SU-DHL-6 (cell line): Measurements from ENCODE around the gene WWC1.

ENCODE experiments used
- EZH2phosphoT487 ChIP-seq: fragments of 200-600 bp; sonication (generic), shearing (Covaris generic); conservative IDR thresholded peaks from 2 replicates; pipeline ENCODE4 v1.6.1; 2018; ENCODE audit warnings: mild to moderate bottlenecking, antibody characterized with exemption, low read length, moderate library complexity, mixed read lengths
- TF ChIP-seq, protein P1 (sequence below): fragments of 200-600 bp; sonication (generic); IDR thresholded peaks from one replicate; pipeline ENCODE4 v1.5.1; 2017; ENCODE audit warnings: antibody characterized with exemption, mild to moderate bottlenecking, low read length, moderate library complexity; ENCODE audit not compliant: insufficient read depth, poor library complexity, severe bottlenecking

GRCh38 chr5:168427224-168427623 lies 135.8 kb downstream of the WWC1 start:
- TF ChIP-seq, protein P1, sequence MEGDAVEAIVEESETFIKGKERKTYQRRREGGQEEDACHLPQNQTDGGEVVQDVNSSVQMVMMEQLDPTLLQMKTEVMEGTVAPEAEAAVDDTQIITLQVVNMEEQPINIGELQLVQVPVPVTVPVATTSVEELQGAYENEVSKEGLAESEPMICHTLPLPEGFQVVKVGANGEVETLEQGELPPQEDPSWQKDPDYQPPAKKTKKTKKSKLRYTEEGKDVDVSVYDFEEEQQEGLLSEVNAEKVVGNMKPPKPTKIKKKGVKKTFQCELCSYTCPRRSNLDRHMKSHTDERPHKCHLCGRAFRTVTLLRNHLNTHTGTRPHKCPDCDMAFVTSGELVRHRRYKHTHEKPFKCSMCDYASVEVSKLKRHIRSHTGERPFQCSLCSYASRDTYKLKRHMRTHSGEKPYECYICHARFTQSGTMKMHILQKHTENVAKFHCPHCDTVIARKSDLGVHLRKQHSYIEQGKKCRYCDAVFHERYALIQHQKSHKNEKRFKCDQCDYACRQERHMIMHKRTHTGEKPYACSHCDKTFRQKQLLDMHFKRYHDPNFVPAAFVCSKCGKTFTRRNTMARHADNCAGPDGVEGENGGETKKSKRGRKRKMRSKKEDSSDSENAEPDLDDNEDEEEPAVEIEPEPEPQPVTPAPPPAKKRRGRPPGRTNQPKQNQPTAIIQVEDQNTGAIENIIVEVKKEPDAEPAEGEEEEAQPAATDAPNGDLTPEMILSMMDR, result no peak
- no peak for TF ChIP-seq EZH2phosphoT487
